Ectodermal cell (in vitro differentiated cells): ENCODE results near the gene HMOX2.

ENCODE experiments used
- H3K27ac ChIP-seq: 2 replicates; pipeline ENCODE4 v1.7.0; 2013; ENCODE audit warnings: mild to moderate bottlenecking, low read depth, low read length; ENCODE audit not compliant: insufficient read depth, poor library complexity, severe bottlenecking
- H3K27me3 ChIP-seq: 2 replicates; pipeline ENCODE4 v1.7.0; 2013; ENCODE audit warnings: mild to moderate bottlenecking, low read length; ENCODE audit not compliant: insufficient read depth, control insufficient read depth, poor library complexity, severe bottlenecking
- H3K36me3 ChIP-seq: one replicate; pipeline ENCODE4 v1.7.0; 2013; ENCODE audit warnings: low read length; ENCODE audit not compliant: control insufficient read depth, insufficient read depth
- H3K4me1 ChIP-seq: one replicate; pipeline ENCODE4 v1.7.0; 2013; ENCODE audit warnings: low read length; ENCODE audit not compliant: control insufficient read depth, insufficient read depth
- H3K4me3 ChIP-seq: 2 replicates; pipeline ENCODE4 v1.7.0; 2013; ENCODE audit warnings: low read depth, low read length, control low read depth; ENCODE audit not compliant: insufficient read depth
- H3K9me3 ChIP-seq: 2 replicates; pipeline ENCODE4 v1.7.0; 2013; ENCODE audit warnings: mild to moderate bottlenecking, low read length, moderate library complexity; ENCODE audit not compliant: control insufficient read depth
- WGBS, 2 experiments: methylation state at CpG; one replicate each; pipeline ENCODE4 v1.1.7; 2013; ENCODE audit warnings: missing lambda C conversion rate in 2 of 2; 5-methylcytosine and 5-hydroxymethylcytosine counted together

Gene HMOX2

GRCh38 chr16:4463522-4464163 lies 12.6 kb upstream of the HMOX2 start:
- 93 to 94% methylated on average over 22 of the region's 22 CpGs for WGBS, 2 experiments
- Histone ChIP-seq H3K27ac (no peak overlapping the region), H3K27me3 (no peaks in the 10 kb centered on the region), H3K36me3 (peaks cover 13% of the 10 kb centered on the region), H3K4me1 (no peaks in the 10 kb centered on the region), H3K4me3 (no peak overlapping the region), H3K9me3 (no peaks in the 10 kb centered on the region)

GRCh38 chr16:4465977-4466779 lies 10.0 kb upstream of the HMOX2 start:
- 96% methylated on average over 32 of the region's 32 CpGs for WGBS, 2 experiments
- no peaks in the 10 kb centered on the region for H3K4me1 ChIP-seq
- no peak overlapping the region for H3K4me3 ChIP-seq
- peaks cover 13% of the 10 kb centered on the region for H3K36me3 ChIP-seq
- H3K27me3 ChIP-seq: no peaks in the 10 kb centered on the region
- no peaks in the 10 kb centered on the region for H3K9me3 ChIP-seq
- no peak overlapping the region for H3K27ac ChIP-seq

- WGBS, 2 experiments: 94 to 95% methylated on average over 16 of the region's 16 CpGs
- no peak overlapping the region for H3K4me3 ChIP-seq
- H3K36me3 ChIP-seq: peaks cover 13% of the 10 kb centered on the region
- H3K4me1 ChIP-seq: no peaks in the 10 kb centered on the region
- H3K27ac ChIP-seq: no peak overlapping the region
- no peaks in the 10 kb centered on the region for H3K9me3 ChIP-seq
- H3K27me3 ChIP-seq: no peaks in the 10 kb centered on the region
Observed at GRCh38 chr16:4467916-4468315, 8.3 kb upstream of the HMOX2 start.

GRCh38 chr16:4468972-4469371 lies 7.2 kb upstream of the HMOX2 start:
- no peak overlapping the region for H3K4me3 ChIP-seq
- peaks cover 3% of the 10 kb centered on the region for H3K4me1 ChIP-seq
- no peaks in the 10 kb centered on the region for H3K9me3 ChIP-seq
- WGBS, 2 experiments: 93 to 96% methylated on average over 10 of the region's 10 CpGs
- no peak overlapping the region for H3K27ac ChIP-seq
- H3K36me3 ChIP-seq: peaks cover 13% of the 10 kb centered on the region
- H3K27me3 ChIP-seq: no peaks in the 10 kb centered on the region

GRCh38 chr16:4471869-4472268 lies 4.3 kb upstream of the HMOX2 start:
- H3K4me1 ChIP-seq: peaks cover 3% of the 10 kb centered on the region
- H3K9me3 ChIP-seq: no peaks in the 10 kb centered on the region
- peaks cover 2% of the 10 kb centered on the region for H3K36me3 ChIP-seq
- no peak overlapping the region for H3K4me3 ChIP-seq
- 94 to 97% methylated on average over 5 of the region's 5 CpGs for WGBS, 2 experiments
- no peak overlapping the region for H3K27ac ChIP-seq
- no peaks in the 10 kb centered on the region for H3K27me3 ChIP-seq

GRCh38 chr16:4472880-4473279 lies 3.3 kb upstream of the HMOX2 start:
- H3K4me1 ChIP-seq: peaks cover 3% of the 10 kb centered on the region
- no peak overlapping the region for H3K4me3 ChIP-seq
- H3K36me3 ChIP-seq: peaks cover 2% of the 10 kb centered on the region
- 67 to 68% methylated on average over 4 of the region's 4 CpGs for WGBS, 2 experiments
- no peaks in the 10 kb centered on the region for H3K27me3 ChIP-seq
- H3K27ac ChIP-seq: no peak overlapping the region
- no peaks in the 10 kb centered on the region for H3K9me3 ChIP-seq

GRCh38 chr16:4474192-4474961 lies 1.8 kb upstream of the HMOX2 start, which contains the start of gene NMRAL1:
Gene NMRAL1, minus strand, starts transcription at chr16:4474625. Its CDS starts 493 bp downstream, at chr16:4474132.
- Histone ChIP-seq H3K4me3 (peak within 1 kb of the TSS; percentile 70), H3K9me3 (no peaks in the 10 kb centered on the region), H3K27ac (no peak within 1 kb of the TSS), H3K4me1 (peaks cover 3% of the 10 kb centered on the region), H3K36me3 (no peaks in the 10 kb centered on the region), H3K27me3 (no peaks in the 10 kb centered on the region)
- WGBS, 2 experiments: 2 to 4% methylated on average over 59 to 60 of the region's 60 CpGs

GRCh38 chr16:4477966-4478365 lies 1.8 kb downstream of the HMOX2 start:
- Histone ChIP-seq H3K27ac (no peak overlapping the region), H3K4me3 (no peak overlapping the region), H3K27me3 (no peaks in the 10 kb centered on the region), H3K4me1 (peaks cover 3% of the 10 kb centered on the region), H3K36me3 (no peaks in the 10 kb centered on the region), H3K9me3 (no peaks in the 10 kb centered on the region)
- 50 to 56% methylated on average over 2 of the region's 2 CpGs for WGBS, 2 experiments

- no peaks in the 10 kb centered on the region for H3K9me3 ChIP-seq
- H3K27ac ChIP-seq: no peak overlapping the region
- no peaks in the 10 kb centered on the region for H3K36me3 ChIP-seq
- no peaks in the 10 kb centered on the region for H3K27me3 ChIP-seq
- no peak overlapping the region for H3K4me3 ChIP-seq
- no peaks in the 10 kb centered on the region for H3K4me1 ChIP-seq
- 83 to 100% methylated on average over 1 to 2 of the region's 2 CpGs for WGBS, 2 experiments
Observed at GRCh38 chr16:4481526-4481925, 5.3 kb downstream of the HMOX2 start.

GRCh38 chr16:4481963-4482362 lies 5.8 kb downstream of the HMOX2 start:
- no peak overlapping the region for H3K4me3 ChIP-seq
- H3K27ac ChIP-seq: no peak overlapping the region
- 75 to 86% methylated on average over 1 of the region's 1 CpG for WGBS, 2 experiments
- H3K36me3 ChIP-seq: no peaks in the 10 kb centered on the region
- H3K27me3 ChIP-seq: no peaks in the 10 kb centered on the region
- H3K9me3 ChIP-seq: no peaks in the 10 kb centered on the region
- H3K4me1 ChIP-seq: no peaks in the 10 kb centered on the region
